Astrocyte (in vitro differentiated cells and primary cell): ENCODE data around the gene PTPRN. TPM values are rescaled to one million over a fixed set of nuclear protein-coding genes. Genes with fewer than 3 reads are reported as not detected.
"Not testable (repeated sequence)": the region's sequence is repeated elsewhere in the genome, so short reads cannot be mapped to it uniquely, and the experiment has no call there.

ENCODE experiments used
- DNase-seq: peaks from one replicate; pipeline ENCODE4 v3.0.0-alpha.2; 2010; ENCODE audit warnings: low read depth
- FAIRE-seq: peaks from 2 replicates; lab custom pipeline; 2011; peaks lifted over from hg19 to GRCh38; lab: Jason Lieb, UNC
- H2AFZ ChIP-seq: 2 replicates; pipeline ENCODE4 v1.6.0; 2012; ENCODE audit warnings: low read depth, low read length, inconsistent platforms
- H3K27ac ChIP-seq: 2 replicates; pipeline ENCODE4 v1.5.1; 2011; ENCODE audit warnings: low read depth, low read length, inconsistent platforms
- H3K27me3 ChIP-seq: 2 replicates; pipeline ENCODE4 v1.6.0; 2011; ENCODE audit warnings: low read length, inconsistent platforms; ENCODE audit not compliant: insufficient read depth
- H3K36me3 ChIP-seq: 2 replicates; pipeline ENCODE4 v1.5.1; 2011; ENCODE audit warnings: low read length, inconsistent platforms; ENCODE audit not compliant: insufficient read depth
- H3K4me1 ChIP-seq: 2 replicates; pipeline ENCODE4 v1.5.1; 2011; ENCODE audit warnings: low read length, inconsistent platforms; ENCODE audit not compliant: insufficient read depth
- H3K4me2 ChIP-seq: 2 replicates; pipeline ENCODE4 v1.6.0; 2012; ENCODE audit warnings: low read length, inconsistent platforms
- H3K4me3 ChIP-seq: 2 replicates; pipeline ENCODE4 v1.5.1; 2011; ENCODE audit warnings: low read depth, mild to moderate bottlenecking, low read length, inconsistent platforms; ENCODE audit not compliant: insufficient read depth
- H3K79me2 ChIP-seq: 2 replicates; pipeline ENCODE4 v1.6.0; 2012; ENCODE audit warnings: mild to moderate bottlenecking, low read length, inconsistent platforms; ENCODE audit not compliant: insufficient read depth
- H3K9ac ChIP-seq: 2 replicates; pipeline ENCODE4 v1.6.0; 2012; ENCODE audit warnings: mild to moderate bottlenecking, low read length, inconsistent platforms
- H3K9me3 ChIP-seq: 2 replicates; pipeline ENCODE4 v1.5.1; 2012; ENCODE audit warnings: low read depth, mild to moderate bottlenecking, low read length, inconsistent platforms; ENCODE audit not compliant: insufficient read depth
- H4K20me1 ChIP-seq: 2 replicates; pipeline ENCODE4 v1.6.0; 2012; ENCODE audit warnings: low read length, inconsistent platforms; ENCODE audit not compliant: insufficient read depth
- H3K27ac Mint-ChIP-seq: one replicate; pipeline ENCODE4 v1.8.0; 2021; ENCODE audit warnings: mild to moderate bottlenecking, mixed read lengths; ENCODE audit not compliant: unreplicated experiment
- H3K27me3 Mint-ChIP-seq: one replicate; pipeline ENCODE4 v1.8.0; 2021; ENCODE audit warnings: low read depth, mixed read lengths; ENCODE audit not compliant: unreplicated experiment
- H3K36me3 Mint-ChIP-seq: one replicate; pipeline ENCODE4 v1.8.0; 2021; ENCODE audit warnings: low read depth, mixed read lengths; ENCODE audit not compliant: unreplicated experiment
- H3K4me1 Mint-ChIP-seq: one replicate; pipeline ENCODE4 v1.8.0; 2021; ENCODE audit warnings: low read depth, mixed read lengths; ENCODE audit not compliant: unreplicated experiment
- H3K4me3 Mint-ChIP-seq: one replicate; pipeline ENCODE4 v1.8.0; 2021; ENCODE audit warnings: mild to moderate bottlenecking, moderate library complexity, mixed read lengths; ENCODE audit not compliant: unreplicated experiment
- H3K9me3 Mint-ChIP-seq: one replicate; pipeline ENCODE4 v1.8.0; 2021; ENCODE audit warnings: mild to moderate bottlenecking, mixed read lengths; ENCODE audit not compliant: unreplicated experiment
- CTCF ChIP-seq: IDR thresholded peaks from 2 replicates; pipeline ENCODE4 v1.5.1; 2011; ENCODE audit warnings: low read depth, mild to moderate bottlenecking, inconsistent platforms, low read length, moderate library complexity; ENCODE audit not compliant: insufficient read depth
- EZH2 ChIP-seq: IDR thresholded peaks from 2 replicates; pipeline ENCODE4 v1.6.1; 2012; ENCODE audit warnings: mild to moderate bottlenecking, low read length, inconsistent platforms; ENCODE audit not compliant: insufficient read depth
- total RNA-seq: library from RNA; stranded (reverse); gene quantifications from 2 replicates; pipeline ENCODE4 v1.2.1, GENCODE V29; 2021

PTPRN gene
- total RNA-seq, 1 donor from 2014 or later = 76.6 TPM

- H2AFZ ChIP-seq = peak overlapping the region; percentile 29
- H4K20me1 ChIP-seq = no peaks in the 10 kb centered on the region
- Mint-ChIP-seq H3K36me3 (peaks cover 13% of the 10 kb centered on the region), H3K27me3 (peaks cover 2% of the 10 kb centered on the region), H3K27ac (no peak overlapping the region), H3K9me3 (no peaks in the 10 kb centered on the region), H3K4me1 (peaks cover 15% of the 10 kb centered on the region), H3K4me3 (no peak overlapping the region)
- peak; percentile 91 for DNase-seq
- H3K36me3 ChIP-seq = peaks cover 2% of the 10 kb centered on the region
- no peaks in the 10 kb centered on the region for H3K79me2 ChIP-seq
- no peak overlapping the region for H3K9ac ChIP-seq
- FAIRE-seq = no peak
- TF ChIP-seq CTCF = no peak
- TF ChIP-seq EZH2 = no peak
- H3K4me3 ChIP-seq = no peak overlapping the region
- no peaks in the 10 kb centered on the region for H3K9me3 ChIP-seq
- peak overlapping the region; percentile 64 for H3K4me2 ChIP-seq
- no peaks in the 10 kb centered on the region for H3K27me3 ChIP-seq
- peak overlapping the region; percentile 17 for H3K27ac ChIP-seq
- peaks cover 25% of the 10 kb centered on the region for H3K4me1 ChIP-seq
Observed at GRCh38 chr2:219289537-219290361, 19.5 kb downstream of the PTPRN start.

DNA sequence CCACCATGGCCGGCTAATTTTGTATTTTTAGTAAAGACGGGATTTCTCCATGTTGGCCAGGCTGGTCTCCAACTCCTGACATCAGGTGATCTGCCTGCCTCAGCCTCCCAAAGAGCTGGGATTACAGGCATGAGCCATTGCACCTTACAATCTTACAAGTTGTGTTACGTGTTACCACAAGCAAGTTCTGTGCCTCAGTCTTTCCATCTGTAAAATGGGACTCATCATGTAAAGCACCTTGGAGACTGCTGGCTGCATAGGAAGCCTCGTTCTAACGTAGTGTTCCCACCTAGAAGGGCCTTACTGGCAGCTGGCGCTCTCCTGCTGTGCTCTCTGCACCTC, 20.0 kb downstream of the PTPRN start:
- H3K4me2 ChIP-seq = peak overlapping the region; percentile 64
- H3K4me1 Mint-ChIP-seq = peaks cover 15% of the 10 kb centered on the region
- peaks cover 21% of the 10 kb centered on the region for H3K4me1 ChIP-seq
- no peak overlapping the region for H3K4me3 Mint-ChIP-seq
- no peaks in the 10 kb centered on the region for H4K20me1 ChIP-seq
- no peaks in the 10 kb centered on the region for H3K9me3 Mint-ChIP-seq
- peak overlapping the region; percentile 17 for H3K27ac ChIP-seq
- peaks cover 2% of the 10 kb centered on the region for H3K36me3 ChIP-seq
- no peak for DNase-seq
- H3K27me3 Mint-ChIP-seq = peaks cover 2% of the 10 kb centered on the region
- H3K27me3 ChIP-seq = no peaks in the 10 kb centered on the region
- H3K27ac Mint-ChIP-seq = no peak overlapping the region
- no peak overlapping the region for H3K9ac ChIP-seq
- no peak for TF ChIP-seq CTCF
- TF ChIP-seq EZH2 = no peak
- no peaks in the 10 kb centered on the region for H3K9me3 ChIP-seq
- FAIRE-seq = no peak
- H3K79me2 ChIP-seq = no peaks in the 10 kb centered on the region
- no peak overlapping the region for H3K4me3 ChIP-seq
- H3K36me3 Mint-ChIP-seq = peaks cover 13% of the 10 kb centered on the region
- H2AFZ ChIP-seq = no peak overlapping the region

GRCh38 chr2:219287580-219288265, 21.5 kb downstream of the PTPRN start:
- H3K4me1 Mint-ChIP-seq = peaks cover 19% of the 10 kb centered on the region
- Histone ChIP-seq H3K36me3 (peaks cover 2% of the 10 kb centered on the region), H3K4me2 (no peak overlapping the region), H4K20me1 (no peaks in the 10 kb centered on the region), H3K4me3 (no peak overlapping the region), H3K27ac (no peak overlapping the region), H3K27me3 (no peaks in the 10 kb centered on the region), H2AFZ (no peak overlapping the region), H3K79me2 (no peaks in the 10 kb centered on the region), H3K9me3 (no peaks in the 10 kb centered on the region), H3K4me1 (peaks cover 21% of the 10 kb centered on the region), H3K9ac (no peak overlapping the region)
- peak overlapping the region; percentile 78 for H3K27ac Mint-ChIP-seq
- H3K27me3 Mint-ChIP-seq = peaks cover 2% of the 10 kb centered on the region
- H3K36me3 Mint-ChIP-seq = peaks cover 16% of the 10 kb centered on the region
- FAIRE-seq (no peak), DNase-seq (no peak)
- H3K9me3 Mint-ChIP-seq = no peaks in the 10 kb centered on the region
- TF ChIP-seq EZH2 (no peak), CTCF (no peak)
- no peak overlapping the region for H3K4me3 Mint-ChIP-seq

GRCh38 chr2:219287116-219287440, 22.1 kb downstream of the PTPRN start:
- peaks cover 21% of the 10 kb centered on the region for H3K4me1 ChIP-seq
- H3K9me3 Mint-ChIP-seq, H3K27me3 ChIP-seq, H3K9me3 ChIP-seq, H4K20me1 ChIP-seq, H2AFZ ChIP-seq, H3K9ac ChIP-seq, H3K79me2 ChIP-seq, H3K27me3 Mint-ChIP-seq, H3K36me3 ChIP-seq, H3K27ac Mint-ChIP-seq, H3K4me2 ChIP-seq, H3K4me3 Mint-ChIP-seq, FAIRE-seq, DNase-seq, H3K4me3 ChIP-seq, H3K27ac ChIP-seq: not testable (repeated sequence)
- peaks cover 16% of the 10 kb centered on the region for H3K36me3 Mint-ChIP-seq
- H3K4me1 Mint-ChIP-seq = peaks cover 19% of the 10 kb centered on the region
